A673 (cell line): ENCODE measurements around the gene ROR2.

ENCODE experiments used
- EZH2 ChIP-seq: fragments of 200-600 bp; sonication (generic); IDR thresholded peaks from 2 replicates; pipeline ENCODE4 v1.6.1; 2017; ENCODE audit warnings: borderline replicate concordance, low read depth, mild to moderate bottlenecking, mixed read lengths, antibody characterized with exemption, low read length; ENCODE audit not compliant: poor library complexity, severe bottlenecking
- TF ChIP-seq, protein P1 (sequence below): fragments of 300-800, 200-600 bp; sonication (generic); conservative IDR thresholded peaks from 2 replicates; pipeline ENCODE4 v1.5.1; 2017; ENCODE audit warnings: low read depth, mild to moderate bottlenecking, antibody characterized with exemption, low read length, moderate library complexity, mixed read lengths

- no peak for TF ChIP-seq EZH2
- TF ChIP-seq, protein P1, sequence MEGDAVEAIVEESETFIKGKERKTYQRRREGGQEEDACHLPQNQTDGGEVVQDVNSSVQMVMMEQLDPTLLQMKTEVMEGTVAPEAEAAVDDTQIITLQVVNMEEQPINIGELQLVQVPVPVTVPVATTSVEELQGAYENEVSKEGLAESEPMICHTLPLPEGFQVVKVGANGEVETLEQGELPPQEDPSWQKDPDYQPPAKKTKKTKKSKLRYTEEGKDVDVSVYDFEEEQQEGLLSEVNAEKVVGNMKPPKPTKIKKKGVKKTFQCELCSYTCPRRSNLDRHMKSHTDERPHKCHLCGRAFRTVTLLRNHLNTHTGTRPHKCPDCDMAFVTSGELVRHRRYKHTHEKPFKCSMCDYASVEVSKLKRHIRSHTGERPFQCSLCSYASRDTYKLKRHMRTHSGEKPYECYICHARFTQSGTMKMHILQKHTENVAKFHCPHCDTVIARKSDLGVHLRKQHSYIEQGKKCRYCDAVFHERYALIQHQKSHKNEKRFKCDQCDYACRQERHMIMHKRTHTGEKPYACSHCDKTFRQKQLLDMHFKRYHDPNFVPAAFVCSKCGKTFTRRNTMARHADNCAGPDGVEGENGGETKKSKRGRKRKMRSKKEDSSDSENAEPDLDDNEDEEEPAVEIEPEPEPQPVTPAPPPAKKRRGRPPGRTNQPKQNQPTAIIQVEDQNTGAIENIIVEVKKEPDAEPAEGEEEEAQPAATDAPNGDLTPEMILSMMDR = no peak
Observed at GRCh38 chr9:91711755-91712601, 238.1 kb downstream of the ROR2 start.
